CD4-positive, alpha-beta T cell treated with Interferon alpha-2 for 1 hour (primary cell): ENCODE measurements around the gene MARCHF3.
"Not testable (repeated sequence)": the region's sequence is repeated elsewhere in the genome, so short reads cannot be mapped to it uniquely, and the experiment has no call there.

Experiments
- DNase-seq, 2 donors: peaks; one replicate each; pipeline ENCODE4 v3.0.0-alpha.2; 2020 to 2022

MARCHF3 gene

DNA sequence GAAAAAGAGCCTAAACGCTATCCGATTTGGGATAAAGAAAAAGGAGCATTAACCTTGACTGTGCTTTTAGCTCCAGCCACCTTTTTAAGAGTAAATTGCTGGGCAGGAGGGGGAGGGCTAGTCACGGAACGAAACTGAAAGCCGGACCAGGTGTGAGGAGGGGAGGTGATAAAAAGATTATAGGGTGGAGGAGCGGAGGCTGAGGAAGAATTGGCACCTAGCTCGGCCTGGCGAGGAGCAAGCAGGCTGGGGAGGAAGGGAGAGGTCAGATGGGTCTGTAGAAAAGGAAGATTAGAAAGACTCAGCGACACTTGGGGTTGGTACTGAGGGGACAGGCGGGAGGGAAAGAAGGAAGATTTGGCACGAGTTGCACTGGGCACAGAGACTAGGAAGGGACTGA lies 187.0 kb downstream of the MARCHF3 start:
- DNase-seq, result not testable (repeated sequence)

DNA sequence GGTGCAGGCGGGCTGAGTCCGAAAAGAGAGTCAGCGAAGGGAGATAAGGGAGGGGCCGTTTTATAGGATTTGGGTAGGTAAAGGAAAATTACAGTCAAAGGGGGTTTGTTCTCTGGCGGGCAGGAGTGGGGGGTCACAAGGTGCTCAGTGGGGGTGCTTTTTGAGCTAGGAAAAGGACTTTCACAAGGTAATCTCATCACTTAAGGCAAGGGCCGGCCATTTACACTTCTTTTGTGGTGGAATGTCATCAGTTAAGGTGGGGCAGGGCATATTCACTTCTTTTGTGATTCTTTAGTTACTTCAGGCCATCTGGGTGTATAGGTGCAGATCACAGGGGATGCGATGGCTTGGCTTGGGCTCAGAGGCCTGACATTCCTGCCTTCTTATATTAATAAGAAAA lies 191.0 kb downstream of the MARCHF3 start:
- not testable (repeated sequence) for DNase-seq

DNA sequence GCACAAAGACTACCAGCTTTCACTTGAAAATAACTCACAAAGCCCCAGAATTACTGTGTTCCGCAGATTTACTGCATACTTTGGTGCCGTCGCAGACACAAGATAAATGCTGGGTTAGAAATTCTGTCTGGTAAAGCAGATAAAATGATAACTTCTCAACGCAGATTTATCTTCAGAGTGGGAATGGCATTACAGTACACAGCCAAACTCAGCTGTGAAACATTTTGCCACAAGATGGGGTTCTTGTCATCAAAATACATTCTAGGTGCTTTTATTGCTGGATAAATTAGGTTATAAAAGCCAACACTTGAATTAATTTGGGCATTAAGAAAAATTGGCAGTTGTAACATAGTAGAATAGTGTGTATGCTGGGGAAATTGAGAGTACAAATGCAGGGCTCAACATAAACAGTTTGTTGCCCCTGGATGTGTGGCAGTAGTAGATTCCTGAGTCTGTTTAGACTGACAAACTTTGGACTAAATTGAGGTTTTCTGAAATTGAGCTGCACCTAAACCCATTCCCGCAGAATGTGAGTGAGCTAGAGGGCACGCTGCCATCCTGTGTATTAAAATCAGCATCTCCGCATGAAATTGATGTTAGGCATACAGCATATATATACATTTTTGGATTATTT lies 192.3 kb downstream of the MARCHF3 start:
- DNase-seq, result peak in 1 of 2 donors; percentile 42

DNA sequence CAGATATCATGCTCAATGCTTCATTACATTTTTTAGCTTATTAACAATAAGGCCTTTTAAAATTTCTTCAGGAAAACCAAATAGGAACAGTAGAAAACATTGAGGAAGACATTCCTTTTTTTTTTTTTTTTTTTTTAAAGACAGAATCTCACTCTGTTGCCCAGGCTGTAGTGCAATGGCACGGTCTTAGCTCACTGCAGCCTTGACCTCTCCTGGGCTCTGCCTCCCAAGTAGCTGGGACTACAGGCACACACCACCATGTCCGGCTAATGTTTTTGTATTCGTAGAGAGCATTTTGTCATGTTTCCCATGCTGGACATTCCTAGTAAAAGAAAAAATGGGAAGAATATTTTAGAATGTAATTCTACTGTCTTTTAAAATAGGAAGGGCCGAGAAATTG lies 193.1 kb downstream of the MARCHF3 start:
- no peak for DNase-seq

DNA sequence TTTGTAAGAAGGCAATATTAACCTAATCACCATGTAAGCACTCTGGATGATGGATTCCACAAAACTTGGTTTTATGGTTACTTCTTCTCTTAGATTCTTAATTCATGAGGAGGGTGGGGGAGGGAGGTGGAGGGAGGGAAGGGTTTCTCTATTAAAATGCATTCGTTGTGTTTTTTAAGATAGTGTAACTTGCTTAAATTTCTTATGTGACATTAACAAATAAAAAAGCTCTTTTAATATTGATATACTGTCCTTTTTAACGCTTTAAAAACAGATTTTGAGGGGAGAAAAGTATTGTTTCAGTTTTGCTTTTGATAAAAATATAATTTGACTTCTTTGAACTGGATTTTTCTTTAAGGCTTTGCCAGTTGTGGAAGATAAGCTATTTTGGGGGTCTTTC lies 193.6 kb downstream of the MARCHF3 start:
- DNase-seq, result no peak

DNA sequence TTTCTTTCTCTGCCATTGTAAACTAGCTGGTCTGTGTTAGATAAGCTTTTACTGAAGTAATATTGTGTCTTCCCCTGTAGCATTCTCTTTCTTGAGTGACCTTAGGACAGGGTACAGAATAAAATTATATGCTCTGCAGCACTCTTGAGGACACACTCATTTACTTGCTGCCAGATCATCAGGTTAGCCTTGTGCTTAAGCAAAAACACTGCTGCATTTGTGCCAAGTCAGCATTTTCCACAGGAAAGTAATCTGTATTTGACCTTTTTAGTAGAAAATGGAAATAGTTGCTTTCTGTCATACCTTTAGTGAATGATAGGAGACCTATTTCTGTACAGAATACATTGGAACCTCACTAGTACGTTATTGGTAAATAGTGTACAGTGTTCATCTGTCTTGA lies 199.2 kb downstream of the MARCHF3 start:
- DNase-seq, result no peak

DNA sequence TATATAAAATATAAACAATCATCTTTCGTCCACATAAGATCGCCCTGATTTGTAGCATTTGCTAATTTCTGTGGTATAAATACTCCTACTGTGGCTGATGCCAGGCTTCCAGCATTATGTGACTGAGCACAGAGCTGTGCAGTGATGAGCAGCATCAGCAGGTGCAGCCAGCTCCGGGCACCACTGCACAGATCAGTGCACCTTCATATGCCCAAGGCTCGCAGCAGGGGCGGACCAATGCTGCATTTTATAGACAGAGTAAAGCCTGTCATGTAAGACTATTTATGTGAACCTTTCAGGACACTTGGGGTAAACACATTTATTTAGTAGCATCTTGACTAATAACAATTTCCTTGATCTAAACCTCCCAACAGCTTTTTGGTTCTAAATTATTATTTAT lies 200.3 kb downstream of the MARCHF3 start:
- DNase-seq, result no peak

DNA sequence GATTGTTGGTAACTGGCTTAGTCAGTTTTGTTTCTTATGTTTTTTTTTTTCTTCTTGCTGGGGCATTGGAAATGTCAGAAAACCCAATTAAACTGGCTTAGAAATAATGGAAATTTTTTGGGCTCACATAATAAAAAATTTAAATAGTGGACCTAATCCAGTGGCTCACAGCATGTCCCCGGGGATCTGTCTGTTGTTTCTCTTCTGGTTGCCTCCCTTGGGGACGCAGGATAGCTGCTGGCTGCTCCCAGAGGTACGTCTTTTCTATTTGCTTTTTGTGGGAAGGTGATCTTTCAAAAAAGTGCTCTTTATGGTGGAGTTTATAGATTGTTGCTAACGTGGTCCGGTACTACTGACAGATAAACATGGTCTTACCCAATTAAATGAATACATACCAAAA lies 201.3 kb downstream of the MARCHF3 start:
- DNase-seq, result no peak

DNA sequence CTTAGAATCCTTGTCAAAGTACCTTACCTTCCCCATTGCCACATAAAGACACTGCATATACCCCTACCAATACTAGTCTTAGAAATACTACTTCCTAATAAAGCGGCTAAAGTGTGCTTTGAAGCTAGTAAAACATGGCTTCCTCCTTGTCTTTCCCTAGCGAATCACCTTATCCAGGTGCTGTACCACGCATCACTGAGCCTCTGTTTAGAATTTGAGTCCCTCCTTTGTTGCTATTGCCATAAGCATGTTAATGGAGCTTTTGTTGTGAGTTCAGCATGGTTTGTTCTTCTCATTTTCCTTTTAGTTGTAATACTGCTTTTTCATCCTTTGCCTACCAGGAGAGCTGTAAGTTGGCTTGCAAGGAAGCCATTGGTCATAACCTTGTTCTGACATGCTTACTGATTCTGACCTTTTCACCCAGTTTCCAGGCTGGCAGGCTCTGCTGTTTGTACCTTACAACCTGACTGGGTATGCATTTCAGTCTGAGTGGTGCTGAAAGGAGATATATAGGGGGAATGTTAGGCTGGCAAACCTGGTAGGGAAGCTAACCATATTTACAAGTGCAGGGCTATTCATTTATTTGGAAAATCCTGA lies 203.6 kb downstream of the MARCHF3 start:
- no peak for DNase-seq

DNA sequence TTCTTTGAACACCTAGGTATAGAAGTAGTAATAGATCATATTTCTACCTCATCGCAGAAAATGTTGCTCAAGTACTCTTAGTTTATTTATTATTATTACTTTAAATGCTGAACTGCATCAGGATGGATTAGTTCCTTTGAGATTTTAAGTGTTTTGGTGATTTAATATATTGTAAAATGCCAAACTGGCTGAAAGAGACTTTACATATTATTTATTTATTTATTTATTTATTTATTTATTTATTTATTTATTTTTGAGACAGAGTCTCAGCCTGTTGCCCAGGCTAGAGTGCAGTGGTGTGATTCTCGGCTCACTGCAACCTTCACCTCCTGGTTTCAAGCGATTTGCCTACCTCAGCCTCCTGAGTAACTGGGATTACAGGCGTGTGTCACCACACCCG lies 211.1 kb downstream of the MARCHF3 start:
- DNase-seq, result no peak

DNA sequence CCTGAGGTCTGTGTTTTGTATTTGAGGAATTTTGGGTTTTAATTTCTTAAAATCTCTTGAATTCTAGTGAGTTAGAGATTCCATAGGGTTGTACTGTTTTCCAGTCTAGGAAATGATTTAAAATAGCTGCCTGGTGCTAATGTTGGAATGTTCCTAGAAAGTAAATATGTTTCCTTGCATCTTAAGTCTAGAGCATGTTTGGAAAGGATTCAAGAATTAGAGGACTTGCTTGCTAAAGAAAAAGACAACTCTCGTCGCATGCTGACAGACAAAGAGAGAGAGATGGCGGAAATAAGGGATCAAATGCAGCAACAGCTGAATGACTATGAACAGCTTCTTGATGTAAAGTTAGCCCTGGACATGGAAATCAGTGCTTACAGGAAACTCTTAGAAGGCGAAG lies 211.6 kb downstream of the MARCHF3 start:
- DNase-seq, result no peak
